ENCODE results near the gene EMCN.
"Not testable (repeated sequence)": the region's sequence is repeated elsewhere in the genome, so short reads cannot be mapped to it uniquely, and the experiment has no call there.

EMCN gene, protein sequence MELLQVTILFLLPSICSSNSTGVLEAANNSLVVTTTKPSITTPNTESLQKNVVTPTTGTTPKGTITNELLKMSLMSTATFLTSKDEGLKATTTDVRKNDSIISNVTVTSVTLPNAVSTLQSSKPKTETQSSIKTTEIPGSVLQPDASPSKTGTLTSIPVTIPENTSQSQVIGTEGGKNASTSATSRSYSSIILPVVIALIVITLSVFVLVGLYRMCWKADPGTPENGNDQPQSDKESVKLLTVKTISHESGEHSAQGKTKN

DNA sequence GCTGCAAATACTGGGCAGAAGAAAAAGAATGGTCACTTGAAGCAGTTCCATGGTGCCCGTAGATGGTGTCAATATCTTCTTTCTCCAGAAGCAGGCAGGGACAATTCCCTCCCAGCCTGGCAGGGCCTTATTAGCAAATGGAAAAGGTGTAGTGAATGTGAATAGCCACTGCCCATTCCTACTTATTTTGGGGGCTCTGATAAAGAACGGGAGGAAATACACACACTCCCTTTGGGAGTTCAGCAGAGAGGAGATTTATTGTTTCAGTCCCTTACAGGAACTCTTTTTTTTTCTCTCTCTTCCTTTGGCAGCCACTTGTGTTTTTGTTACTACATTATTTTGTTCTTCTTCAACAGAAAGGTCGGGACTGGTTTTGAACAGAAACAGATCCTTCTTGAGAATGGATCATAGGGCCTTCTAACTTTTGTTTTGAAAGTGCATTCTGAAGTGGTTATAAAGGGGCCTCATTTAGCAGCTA lies at the start of gene EMCN:
Gene EMCN, minus strand, starts transcription at position 159 of the 478 bp plus-strand sequence. Its CDS starts 108 bp downstream, at position 51.
- no peak for DNase-seq

DNA sequence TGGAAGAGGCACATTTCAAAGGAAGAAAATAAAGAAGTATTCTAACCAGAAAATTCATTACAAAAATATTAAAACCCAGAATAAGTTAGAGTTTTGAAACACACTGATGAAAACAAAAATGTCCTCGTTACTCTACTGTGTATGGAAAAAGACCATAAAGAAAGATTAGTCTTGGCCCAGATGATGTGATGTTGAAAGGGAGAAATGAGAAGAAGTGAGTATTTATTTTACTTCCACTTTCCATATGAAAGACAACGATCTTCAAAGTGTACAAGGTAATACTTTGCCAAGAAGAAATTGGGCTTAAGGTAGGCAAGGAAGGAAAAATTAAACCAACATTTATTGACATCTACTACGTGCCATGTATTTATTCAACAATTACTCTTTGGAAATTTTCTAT lies 48.6 kb upstream of the EMCN start:
- no peak for DNase-seq

DNA sequence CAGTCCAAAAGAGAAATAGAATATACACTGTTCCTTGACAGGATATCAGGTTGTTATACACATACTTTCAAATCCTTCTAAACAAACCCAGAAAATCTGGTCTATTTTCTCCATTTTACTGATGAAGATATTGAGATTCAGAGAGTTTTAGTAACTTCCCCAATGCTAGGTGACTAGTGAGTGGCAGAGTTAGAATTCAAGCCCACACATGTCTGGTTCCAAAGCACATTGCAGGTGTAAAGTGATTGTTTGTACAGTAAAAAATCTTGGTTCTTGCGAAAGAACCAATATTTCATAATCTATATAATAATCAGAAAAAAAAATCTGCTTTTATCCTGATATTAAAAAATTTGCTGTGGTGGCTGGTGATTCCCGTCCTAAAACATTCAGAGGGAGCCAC lies 39.5 kb upstream of the EMCN start:
- no peak for DNase-seq

DNA sequence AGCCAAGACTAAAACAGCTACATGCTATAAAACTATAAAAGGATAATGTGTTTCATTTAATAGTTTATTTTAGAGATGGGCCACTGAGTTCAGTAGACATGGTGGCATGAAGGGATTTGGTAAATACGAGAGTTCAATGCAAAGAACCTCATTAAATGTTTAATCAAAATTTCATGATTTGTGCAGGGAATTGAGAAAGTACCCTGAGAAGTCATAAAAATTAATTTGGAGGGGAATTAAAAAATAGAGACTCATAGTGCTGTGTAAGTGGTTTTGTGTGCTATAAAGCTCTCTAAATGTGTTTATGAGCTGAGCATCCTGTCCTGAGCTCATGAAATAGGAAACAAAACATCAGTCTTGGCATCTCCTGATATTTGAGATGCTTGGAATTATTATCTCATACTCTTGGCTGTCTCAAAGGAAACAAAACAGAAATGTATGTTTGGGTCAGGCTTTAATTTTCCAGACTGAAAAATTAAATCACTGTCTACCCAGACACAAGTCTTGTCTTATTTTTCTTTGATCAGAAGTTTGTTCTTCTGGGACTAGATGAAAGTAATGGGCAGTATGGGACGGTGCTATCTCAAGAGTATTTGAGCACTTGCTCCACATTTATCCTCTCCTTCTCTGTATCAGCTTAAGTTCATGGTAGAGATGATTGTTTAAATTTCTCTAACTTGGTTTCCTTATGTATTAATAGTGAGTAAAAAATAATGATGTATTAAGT lies 38.0 kb upstream of the EMCN start:
- DNase-seq: no peak

DNA sequence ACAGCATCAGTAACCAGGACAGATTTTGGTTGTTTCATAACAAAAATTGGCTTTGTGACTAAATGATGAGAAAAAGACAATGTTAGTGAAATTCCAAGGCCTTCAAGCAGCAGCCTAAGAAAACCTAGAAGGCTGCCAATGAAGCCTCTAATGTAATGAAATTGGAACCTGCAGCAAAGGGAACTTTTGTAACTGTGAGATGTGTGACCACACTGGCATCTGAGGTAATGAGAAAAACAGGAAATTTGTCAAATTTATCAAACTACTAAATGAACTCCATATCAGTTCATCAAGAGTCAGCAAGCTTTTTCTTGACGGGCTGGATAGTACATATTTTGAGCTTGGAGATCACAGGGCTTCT lies 30.4 kb upstream of the EMCN start:
- DNase-seq: no peak

DNA sequence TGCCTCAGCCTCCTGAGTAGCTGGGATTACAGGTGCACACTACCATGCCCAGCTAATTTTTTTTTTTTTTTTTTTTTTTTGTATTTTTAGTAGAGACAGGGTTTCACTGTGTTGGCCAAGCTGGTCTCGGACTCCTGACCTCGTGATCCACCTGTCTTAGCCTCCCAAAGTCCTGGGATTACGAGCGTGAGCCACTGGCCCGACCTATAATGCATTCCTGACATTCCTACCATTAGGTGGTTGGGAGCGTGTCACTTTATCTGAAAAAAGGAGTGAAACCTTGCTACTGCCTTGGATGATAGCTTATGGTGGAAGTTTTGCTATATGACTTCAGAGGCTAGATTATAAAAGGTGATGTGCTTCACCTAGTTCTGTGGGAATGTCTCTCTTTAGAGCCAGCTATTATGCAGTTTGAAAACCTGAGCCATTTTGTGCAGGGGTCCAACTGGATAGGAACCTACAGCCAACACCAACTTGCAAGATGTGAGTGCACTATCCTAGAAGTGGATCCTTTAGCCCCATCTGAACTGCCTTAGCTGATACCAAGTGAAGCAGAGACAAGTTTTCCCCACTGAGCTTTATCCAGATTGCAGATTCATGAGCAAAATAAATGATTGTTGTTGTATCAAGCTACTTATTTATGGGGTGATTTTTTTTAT lies 29.8 kb upstream of the EMCN start:
- no peak for DNase-seq

DNA sequence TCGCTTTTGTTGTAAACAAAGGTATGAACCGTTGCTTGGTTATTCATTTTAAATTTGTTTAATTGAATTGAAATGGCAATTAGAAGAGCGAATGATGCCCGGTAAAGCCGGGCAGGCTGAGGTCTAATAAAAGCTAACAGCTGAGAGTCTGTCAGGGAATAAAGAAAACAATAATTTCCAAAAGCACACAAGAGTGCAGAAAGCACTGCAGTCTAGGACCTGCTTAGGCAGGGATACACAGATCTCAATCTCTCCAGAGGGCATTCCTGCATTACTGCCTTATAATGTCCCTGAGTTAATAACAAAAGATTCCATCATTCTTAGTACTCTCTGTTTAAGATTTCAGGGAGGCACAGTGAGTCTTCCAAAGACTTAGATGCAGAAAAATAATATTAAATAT lies 27.6 kb upstream of the EMCN start:
- DNase-seq: no peak

DNA sequence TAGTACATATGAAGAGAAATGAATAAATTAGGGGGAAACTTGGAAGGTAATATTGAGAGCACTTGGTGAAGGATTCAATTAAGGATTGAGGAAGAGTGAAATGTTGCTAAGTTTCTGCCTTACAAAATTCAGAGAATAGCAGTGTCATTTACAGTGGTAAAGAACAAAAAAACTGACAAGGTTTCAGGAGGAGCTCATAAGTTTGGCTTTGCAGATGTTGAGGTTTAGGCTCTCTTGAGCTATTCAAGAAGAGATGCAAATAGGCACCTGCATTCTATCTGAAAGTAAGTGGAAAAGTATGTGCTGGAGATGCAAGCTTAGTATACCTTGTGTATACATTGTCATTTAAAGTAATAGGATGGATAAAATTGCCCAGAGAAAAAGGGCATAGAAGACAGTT lies 22.3 kb upstream of the EMCN start:
- DNase-seq: no peak

DNA sequence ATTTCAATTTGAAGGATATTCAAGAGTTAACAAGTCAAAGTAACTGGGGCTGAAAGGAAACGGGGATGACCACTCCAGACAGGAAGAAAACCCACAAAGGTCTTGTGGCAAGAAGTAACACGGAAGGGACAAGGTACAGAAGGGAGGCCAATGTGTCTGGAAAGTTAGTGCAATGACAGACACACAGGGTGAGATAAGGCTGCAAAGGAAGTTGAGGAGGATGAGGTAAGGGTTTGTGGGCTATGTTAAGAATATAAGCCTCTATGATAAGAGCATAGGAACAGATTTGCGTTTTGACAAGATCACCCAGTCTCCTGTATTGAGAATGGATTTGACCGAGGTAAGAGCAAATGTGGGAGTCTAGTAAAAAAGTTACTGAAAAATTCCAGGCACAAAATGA lies 21.9 kb upstream of the EMCN start:
- no peak for DNase-seq

DNA sequence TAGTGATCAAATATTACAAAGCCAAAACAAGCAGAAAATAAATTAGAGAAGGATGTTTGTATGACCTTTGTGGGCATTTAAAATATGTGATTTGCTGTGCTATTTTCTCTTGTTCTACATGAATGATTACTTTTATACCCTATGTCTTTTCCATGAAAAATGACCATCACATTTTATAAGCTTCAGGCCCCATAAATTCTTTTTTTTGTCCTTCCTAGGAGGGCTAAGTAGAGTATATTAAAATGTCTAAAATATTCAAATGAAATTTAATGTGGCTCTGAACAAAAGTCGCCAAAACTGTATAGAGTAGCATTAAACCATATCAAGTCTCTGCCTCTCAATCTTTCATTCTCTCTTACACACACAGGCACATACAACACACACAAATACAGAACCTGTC lies 15.9 kb upstream of the EMCN start:
- no peak for DNase-seq

DNA sequence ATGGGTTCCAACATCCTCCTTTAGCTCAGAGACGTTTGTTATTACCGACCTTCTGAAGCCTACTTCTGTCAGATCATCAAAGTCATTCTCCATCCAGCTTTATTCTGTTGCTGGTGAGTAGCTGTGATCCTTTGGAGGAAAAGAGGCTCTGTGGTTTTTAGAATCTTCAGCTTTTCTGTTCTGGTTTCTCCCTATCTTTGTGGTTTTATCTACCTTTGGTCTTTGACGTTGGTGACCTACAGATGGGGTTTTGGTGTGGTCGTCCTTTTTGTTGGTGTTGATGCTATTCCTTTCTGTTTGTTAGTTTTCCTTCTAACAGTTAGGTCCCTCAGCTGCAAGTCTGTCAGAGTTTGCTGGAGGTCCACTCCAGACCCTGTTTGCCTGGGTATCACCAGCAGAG lies 12.3 kb upstream of the EMCN start:
- DNase-seq: not testable (repeated sequence)

DNA sequence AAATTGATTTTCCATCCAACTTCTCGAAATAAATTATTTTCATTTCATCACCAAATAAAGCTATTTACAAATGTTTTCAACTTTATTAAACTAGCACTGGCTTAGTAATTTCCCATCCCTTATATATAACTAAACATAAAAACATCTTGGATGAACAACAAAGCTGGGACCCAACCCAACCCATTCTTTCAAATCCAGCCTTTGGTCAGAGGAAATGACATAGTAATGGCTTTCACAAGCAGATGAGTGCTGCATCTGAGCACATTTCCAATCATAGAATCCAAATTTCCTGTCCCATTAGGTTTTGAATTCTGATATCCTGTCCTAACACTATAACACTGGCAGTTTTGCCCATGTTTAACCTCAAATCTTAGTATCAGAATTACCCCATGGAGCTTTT lies 7.9 kb upstream of the EMCN start:
- DNase-seq: no peak

DNA sequence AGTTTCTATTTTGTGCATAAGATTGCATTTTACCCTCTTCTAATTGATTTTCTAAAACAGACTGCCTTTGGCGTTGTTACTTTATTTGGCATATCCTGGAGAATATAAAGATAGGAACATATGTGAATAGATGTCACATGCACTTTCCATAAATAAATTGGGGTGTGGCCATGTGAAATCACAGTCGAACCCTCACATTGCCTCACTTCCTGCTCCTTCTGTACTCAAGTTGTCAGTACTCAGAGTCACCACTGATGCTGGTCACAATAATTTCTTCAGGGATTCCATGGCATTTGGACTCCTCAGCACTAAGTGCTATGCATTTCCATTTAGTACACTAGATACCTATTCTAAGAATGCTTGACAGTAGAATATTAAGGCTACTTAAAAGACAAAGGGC lies 1.4 kb upstream of the EMCN start:
- no peak for DNase-seq

DNA sequence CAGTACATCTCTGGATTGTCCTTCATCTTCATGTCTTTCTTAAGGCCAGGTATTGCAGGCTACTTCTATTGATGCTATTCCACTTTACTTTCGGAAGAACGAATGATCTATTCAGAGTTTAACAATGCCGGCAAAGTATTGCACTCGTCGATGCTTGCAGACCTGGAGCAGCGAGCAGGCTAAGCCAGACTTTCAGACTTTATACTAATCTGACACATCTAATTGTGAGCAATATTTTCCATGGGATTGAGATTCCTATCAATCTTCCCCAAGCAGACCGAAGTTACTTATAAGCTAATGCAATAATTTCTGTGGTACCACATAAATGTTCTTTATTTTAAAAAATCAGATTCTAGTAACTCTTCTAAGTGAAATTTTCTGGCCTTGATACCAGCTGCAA lies 1.6 kb downstream of the EMCN start:
- no peak for DNase-seq

DNA sequence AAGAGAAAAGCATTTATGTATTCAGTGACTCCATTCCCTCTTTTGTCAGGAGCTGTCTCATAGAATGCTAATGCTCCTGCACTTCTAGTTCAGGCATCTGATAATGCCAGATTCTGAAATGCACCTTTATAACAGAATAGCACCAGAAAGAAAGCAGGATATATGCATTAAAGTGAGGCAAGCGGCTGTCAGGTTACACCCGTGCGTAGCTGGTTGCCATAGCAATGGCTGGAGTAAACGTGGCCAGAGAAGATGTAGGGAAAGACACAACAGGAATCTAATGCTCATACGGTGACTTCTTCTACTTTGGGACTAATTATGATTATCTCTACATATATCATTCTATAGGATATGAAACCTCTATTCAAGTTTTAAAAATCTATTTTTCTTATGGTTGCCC lies 5.9 kb downstream of the EMCN start:
- DNase-seq: no peak

DNA sequence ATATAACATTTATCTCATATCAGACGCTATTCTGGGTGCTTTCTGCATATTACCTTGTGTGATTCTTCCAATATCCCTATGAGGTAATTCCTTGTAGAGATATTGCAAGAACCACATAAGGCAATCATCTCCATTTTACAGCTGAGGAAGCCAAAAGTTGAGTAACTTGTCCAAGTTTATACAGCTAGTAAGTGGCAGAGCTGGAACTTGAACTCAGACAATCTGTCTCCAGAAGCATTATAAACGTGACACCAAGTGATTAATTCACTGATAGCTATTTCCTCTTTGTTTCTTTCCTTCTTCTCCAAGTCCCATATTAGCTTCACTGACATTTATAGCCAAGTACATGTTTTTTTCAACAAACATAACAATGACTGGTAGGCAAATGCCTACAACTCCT lies 7.3 kb downstream of the EMCN start:
- DNase-seq: no peak

DNA sequence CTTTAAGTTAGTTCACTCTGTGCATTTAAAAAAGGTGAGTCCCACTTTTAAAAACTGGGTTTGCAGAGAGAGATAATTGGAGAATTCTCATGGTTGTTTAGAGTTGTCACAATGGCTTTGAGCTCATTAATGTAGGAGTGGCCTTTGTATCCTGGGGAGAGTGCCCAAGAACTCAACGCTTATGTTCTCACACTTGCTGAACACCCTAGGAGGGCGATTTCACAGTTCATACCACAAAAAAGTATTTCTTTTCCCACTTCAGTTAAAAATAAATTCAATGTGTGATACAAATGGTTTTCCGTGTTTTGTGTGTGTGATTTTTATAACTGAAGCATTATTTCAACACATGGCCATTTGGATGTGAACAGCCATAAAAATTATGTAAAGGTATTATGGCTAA lies 8.4 kb downstream of the EMCN start:
- no peak for DNase-seq

DNA sequence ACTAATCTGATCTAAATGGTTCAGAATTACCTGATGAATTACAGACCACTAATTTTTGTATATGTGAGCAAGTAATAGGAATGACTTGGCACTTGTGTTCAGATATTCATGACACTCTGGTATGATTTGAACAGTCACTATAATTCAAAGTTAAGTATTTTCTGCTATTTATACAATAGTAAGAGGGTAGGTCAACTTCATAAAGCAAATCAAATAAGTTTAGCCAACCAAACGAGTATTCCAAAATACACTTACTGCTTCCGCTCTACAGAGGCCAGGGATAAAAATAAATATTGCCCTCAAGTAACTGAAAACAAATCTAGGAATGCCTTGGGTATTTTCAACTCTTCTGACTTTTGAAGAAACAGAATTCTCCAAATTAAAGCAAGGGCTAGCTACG lies 9.1 kb downstream of the EMCN start:
- DNase-seq: no peak

DNA sequence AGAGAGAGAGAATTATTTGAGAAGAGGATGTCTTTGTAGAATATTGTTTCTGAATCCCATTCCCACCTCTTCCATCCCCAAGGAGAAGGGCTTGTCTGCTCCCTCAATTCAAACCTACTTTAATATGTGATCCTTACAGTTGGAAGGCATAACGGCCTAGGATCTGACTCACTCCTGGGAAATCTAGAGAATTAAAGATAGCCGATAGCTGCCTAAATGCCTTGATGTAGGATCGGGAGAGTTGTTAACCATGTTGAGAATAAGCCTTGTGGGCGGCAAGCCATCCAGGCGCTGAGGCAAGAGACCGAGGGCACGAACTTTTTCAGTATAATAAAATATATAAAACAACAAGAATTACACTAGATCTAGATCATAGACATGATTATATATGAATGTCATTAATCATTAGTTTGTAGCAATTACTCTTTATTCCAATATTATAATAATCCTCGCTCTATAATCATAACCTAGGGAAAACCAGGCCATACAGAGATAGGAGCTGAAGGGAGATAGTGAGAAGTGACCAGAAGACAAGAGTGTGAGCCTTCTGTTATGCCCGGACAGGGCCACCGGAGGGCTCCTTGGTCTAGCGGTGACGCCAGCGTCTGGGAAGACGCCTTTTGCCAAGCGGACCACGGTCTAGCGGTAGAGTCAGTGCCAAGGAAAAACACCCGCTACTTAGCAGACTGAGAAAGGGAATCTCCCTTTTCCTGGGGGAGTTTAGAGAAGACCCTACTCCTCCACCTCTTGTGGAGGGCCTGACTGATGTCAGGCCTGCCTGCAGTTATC lies 13.5 kb downstream of the EMCN start:
- no peak for DNase-seq

DNA sequence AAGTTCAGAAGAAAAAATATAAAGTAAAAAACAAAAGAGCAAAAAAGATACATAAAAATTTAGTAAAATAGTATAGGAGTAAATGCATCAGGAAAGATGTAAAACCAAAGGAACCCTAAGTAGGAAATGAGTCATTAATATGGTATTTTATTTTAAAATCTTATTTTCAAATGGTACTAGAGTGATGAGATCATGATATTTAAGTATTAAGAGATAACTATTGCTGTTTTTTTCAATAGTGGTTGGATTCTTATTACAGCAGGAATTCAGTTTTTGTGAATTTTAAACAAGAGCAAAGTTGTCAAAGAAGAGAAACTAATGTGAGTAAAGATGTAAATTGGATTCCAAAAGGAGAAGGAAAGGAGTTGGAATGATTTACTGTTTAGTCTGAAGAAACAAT lies 20.0 kb downstream of the EMCN start:
- no peak for DNase-seq

DNA sequence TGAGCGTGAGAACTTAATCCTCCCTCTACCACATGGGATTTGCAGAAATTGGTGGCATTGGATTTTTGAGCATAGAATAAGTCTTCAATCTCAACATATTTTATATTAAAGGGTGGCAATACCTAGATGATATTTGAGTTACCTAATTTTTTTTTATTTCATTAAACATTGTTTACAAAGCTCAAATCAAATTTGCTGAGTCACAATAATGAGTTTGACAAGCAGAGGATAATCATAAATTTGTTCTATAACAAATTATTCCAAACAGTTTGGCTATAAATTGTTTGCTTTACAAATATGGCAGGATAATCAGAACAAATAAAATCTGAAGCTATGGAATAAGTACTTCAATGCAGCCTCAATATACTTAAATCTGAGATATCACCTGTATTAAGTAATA lies 22.7 kb downstream of the EMCN start:
- DNase-seq: no peak

DNA sequence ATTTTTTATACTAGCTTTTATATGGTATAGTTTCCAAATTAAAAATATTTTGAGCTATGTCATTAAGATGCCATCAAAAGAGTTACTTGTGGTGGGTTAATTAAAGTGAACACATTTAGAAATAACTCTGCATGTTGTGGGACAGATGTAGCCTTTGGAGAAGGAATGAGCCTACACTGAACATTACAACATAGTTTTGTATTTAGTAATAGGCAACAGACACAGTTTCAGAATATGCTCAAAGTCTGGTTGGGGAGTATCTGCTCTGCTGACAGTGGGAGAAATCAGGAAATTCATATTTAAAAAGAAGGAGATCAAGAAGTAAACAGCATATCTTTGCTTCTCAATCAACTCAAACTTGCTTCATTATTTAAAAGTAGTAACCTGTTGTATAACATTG lies 23.7 kb downstream of the EMCN start:
- no peak for DNase-seq

DNA sequence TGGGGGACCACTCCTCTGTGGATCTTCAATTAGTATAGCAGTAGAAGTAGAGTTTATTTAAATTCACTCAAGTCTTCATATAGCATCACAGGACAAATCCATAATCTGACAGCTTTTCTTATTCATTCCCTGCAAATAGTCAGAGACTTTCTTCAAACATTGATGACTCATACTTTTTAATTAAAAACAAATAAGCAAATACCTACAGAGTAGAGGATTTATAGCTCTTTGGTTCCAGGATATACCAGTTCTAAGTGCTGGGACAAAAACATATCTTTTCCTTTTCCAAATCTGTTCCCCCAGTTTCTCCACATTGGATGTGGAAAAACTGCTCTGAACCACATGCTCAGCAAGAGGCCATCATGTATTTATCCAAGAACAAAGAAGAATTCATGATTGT lies 24.1 kb downstream of the EMCN start:
- no peak for DNase-seq

DNA sequence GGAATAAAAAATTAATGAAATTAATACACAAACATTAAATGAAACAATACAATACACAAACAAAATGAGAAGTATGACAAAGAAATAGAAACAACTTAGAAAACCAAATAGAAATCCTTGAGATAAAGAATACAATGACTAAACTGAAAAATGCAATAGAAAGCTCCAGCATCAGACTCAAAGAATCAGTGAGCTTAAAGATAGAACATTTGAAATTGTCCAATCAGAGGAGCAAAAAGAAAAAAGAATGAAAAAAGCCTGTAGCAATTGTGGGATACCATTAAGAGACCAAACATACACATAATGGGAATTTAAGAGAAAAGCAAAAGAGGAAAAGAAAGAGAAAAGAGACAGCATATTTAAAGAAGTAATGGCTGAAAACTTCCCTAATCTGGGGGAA lies 25.7 kb downstream of the EMCN start:
- no peak for DNase-seq

Data from NCI-H2081 (cell line).